Measurements from ENCODE around the gene LRPPRC. TPM values are rescaled to one million over a fixed set of nuclear protein-coding genes. Genes with fewer than 3 reads are reported as not detected.
"Not testable (repeated sequence)": the region's sequence is repeated elsewhere in the genome, so short reads cannot be mapped to it uniquely, and the experiment has no call there.

Gene LRPPRC
- total RNA-seq, 1 donor from 2014 or later: 214 TPM

DNA sequence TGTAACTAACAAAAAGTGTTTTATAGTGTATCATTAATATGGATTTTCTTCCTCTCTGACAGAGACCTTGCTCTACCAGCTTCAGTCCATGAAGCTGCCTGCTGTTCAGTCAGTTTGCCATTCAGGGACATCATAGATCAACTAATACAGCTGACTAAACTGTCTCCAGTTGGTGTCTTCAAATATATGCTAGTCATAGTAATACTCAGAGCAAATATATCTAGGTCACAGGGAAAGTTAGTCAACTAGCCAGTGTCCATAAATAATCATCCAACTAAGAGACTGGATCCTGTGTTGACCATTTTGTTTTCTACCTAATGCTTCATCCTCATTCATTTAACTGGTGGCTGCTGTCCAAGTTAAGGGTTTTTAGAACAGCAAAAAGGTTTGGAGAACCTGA, 38.2 kb upstream of the LRPPRC start:
- H4K20me1 ChIP-seq (ENCODE audit: low read depth): no peaks in the 10 kb centered on the region
- Mint-ChIP-seq H3K4me3 (no peak overlapping the region), H3K27ac (no peak overlapping the region), H3K9me3 (no peaks in the 10 kb centered on the region), H3K4me1 (peaks cover 23% of the 10 kb centered on the region), H3K36me3 (no peaks in the 10 kb centered on the region), H3K27me3 (ENCODE audit: insufficient read depth, low read depth) (peaks cover 2% of the 10 kb centered on the region)
- H3F3A ChIP-seq (ENCODE audit: low read depth): peaks cover 14% of the 10 kb centered on the region
- no peak for TF ChIP-seq EZH2 (IDR thresholded peaks at IDR 0.05)
- TF ChIP-seq EZH2phosphoT487 (IDR thresholded peaks at IDR 0.05): no peak
- TF ChIP-seq, protein P1, sequence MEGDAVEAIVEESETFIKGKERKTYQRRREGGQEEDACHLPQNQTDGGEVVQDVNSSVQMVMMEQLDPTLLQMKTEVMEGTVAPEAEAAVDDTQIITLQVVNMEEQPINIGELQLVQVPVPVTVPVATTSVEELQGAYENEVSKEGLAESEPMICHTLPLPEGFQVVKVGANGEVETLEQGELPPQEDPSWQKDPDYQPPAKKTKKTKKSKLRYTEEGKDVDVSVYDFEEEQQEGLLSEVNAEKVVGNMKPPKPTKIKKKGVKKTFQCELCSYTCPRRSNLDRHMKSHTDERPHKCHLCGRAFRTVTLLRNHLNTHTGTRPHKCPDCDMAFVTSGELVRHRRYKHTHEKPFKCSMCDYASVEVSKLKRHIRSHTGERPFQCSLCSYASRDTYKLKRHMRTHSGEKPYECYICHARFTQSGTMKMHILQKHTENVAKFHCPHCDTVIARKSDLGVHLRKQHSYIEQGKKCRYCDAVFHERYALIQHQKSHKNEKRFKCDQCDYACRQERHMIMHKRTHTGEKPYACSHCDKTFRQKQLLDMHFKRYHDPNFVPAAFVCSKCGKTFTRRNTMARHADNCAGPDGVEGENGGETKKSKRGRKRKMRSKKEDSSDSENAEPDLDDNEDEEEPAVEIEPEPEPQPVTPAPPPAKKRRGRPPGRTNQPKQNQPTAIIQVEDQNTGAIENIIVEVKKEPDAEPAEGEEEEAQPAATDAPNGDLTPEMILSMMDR (IDR thresholded peaks at IDR 0.05): no peak
- DNase-seq (ENCODE audit: low spot score): no peak
- no peaks in the 10 kb centered on the region for H3K79me2 ChIP-seq (ENCODE audit: low read depth)
- H3K36me3 ChIP-seq: no peaks in the 10 kb centered on the region
- H3K4me3 ChIP-seq: no peak overlapping the region
- H3K9ac ChIP-seq: no peak overlapping the region
- no peak overlapping the region for H2AFZ ChIP-seq (replicated peaks)
- H3K9me3 ChIP-seq (ENCODE audit: low read depth): no peaks in the 10 kb centered on the region
- H3K4me2 ChIP-seq: no peak overlapping the region
- peaks cover 20% of the 10 kb centered on the region for H3K4me1 ChIP-seq
- no peak overlapping the region for H3K27ac ChIP-seq
- no peaks in the 10 kb centered on the region for H3K27me3 ChIP-seq

DNA sequence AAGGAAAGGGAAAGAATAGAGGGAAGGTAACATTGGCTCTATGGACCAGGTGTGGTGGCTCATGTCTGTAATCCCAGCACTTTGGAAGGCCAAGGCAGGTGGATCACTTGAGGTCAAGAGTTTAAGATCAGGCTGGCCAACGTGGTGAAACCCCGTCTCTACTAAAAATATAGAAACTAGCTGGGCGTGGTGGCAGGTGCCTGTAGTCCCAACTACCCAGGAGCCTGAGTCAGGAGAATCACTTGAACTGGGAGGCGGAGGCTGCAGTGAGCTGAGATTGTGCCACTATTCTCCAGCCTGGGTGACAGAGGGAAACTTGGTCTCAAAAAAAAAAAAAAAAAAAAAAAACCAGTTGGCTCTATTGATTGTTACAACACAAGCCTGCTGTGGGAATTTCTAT, 31.3 kb upstream of the LRPPRC start:
- not testable (repeated sequence) for DNase-seq (ENCODE audit: low spot score); H3K4me1 ChIP-seq; H3K27ac Mint-ChIP-seq; H3K4me1 Mint-ChIP-seq; H3K27me3 Mint-ChIP-seq (ENCODE audit: insufficient read depth, low read depth); H3K36me3 ChIP-seq; H3K27ac ChIP-seq; H3K4me2 ChIP-seq; H3K4me3 Mint-ChIP-seq; H3K79me2 ChIP-seq (ENCODE audit: low read depth); H4K20me1 ChIP-seq (ENCODE audit: low read depth); H3K9me3 Mint-ChIP-seq; H3K9ac ChIP-seq; H3K9me3 ChIP-seq (ENCODE audit: low read depth); H3K36me3 Mint-ChIP-seq; H3K4me3 ChIP-seq; H3F3A ChIP-seq (ENCODE audit: low read depth); H3K27me3 ChIP-seq; H2AFZ ChIP-seq (replicated peaks)

DNA sequence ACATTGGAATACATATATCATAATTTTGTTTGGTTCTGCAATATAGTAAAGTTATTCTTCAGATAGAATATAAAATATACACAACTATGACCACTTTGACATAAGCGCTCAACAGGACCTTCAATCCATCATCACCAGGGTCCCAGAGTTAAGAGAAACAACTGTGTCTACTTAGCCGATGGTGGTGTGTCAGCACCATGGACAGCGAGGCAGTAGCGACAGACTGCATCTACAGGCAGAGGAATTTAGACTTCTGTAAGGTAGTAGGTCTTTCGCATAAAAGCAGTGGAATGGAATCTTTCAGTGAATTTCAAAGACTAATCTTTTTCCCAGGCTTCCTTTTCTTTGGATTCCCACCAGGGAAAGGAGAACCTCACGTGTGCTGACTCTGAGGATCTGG, 20.5 kb upstream of the LRPPRC start:
- no peaks in the 10 kb centered on the region for H3K27me3 ChIP-seq
- H3K79me2 ChIP-seq (ENCODE audit: low read depth): no peaks in the 10 kb centered on the region
- no peak overlapping the region for H3K27ac ChIP-seq
- H3K27ac Mint-ChIP-seq: no peak overlapping the region
- H3F3A ChIP-seq (ENCODE audit: low read depth): no peaks in the 10 kb centered on the region
- no peaks in the 10 kb centered on the region for H3K36me3 Mint-ChIP-seq
- no peaks in the 10 kb centered on the region for H3K9me3 ChIP-seq (ENCODE audit: low read depth)
- no peaks in the 10 kb centered on the region for H3K4me1 ChIP-seq
- no peak for TF ChIP-seq EZH2 (IDR thresholded peaks at IDR 0.05)
- no peak for TF ChIP-seq EZH2phosphoT487 (IDR thresholded peaks at IDR 0.05)
- no peak overlapping the region for H2AFZ ChIP-seq (replicated peaks)
- H3K9me3 Mint-ChIP-seq: no peaks in the 10 kb centered on the region
- H3K4me3 ChIP-seq: no peak overlapping the region
- H3K27me3 Mint-ChIP-seq (ENCODE audit: insufficient read depth, low read depth): peaks cover 2% of the 10 kb centered on the region
- H3K36me3 ChIP-seq: no peaks in the 10 kb centered on the region
- H3K4me3 Mint-ChIP-seq: no peak overlapping the region
- peak; percentile 84 for DNase-seq (ENCODE audit: low spot score)
- no peak overlapping the region for H3K4me2 ChIP-seq
- no peaks in the 10 kb centered on the region for H4K20me1 ChIP-seq (ENCODE audit: low read depth)
- no peaks in the 10 kb centered on the region for H3K4me1 Mint-ChIP-seq
- no peak overlapping the region for H3K9ac ChIP-seq

DNA sequence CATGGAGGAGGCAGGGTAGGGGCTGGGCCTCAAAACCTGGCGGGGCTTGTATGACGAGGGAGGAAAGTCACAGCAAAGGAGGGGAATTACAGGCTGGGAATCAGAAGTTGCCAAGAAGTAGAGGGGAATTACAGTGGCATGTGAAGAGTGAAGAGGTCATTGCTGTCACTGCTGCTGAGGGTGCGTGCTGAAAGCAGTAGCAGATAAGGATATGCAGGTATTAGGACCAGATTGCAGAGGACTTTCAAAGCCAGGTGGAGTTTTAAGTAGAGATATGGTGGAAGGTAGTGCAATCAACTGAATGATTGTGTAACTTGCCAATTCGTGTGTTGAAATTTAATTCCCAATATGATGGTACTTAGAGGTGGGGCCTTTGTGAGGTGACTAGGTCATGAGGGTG, 19.4 kb upstream of the LRPPRC start:
- no peaks in the 10 kb centered on the region for H3K79me2 ChIP-seq (ENCODE audit: low read depth)
- H3K9me3 ChIP-seq (ENCODE audit: low read depth): no peaks in the 10 kb centered on the region
- Mint-ChIP-seq H3K36me3 (no peaks in the 10 kb centered on the region), H3K9me3 (no peaks in the 10 kb centered on the region), H3K27me3 (ENCODE audit: insufficient read depth, low read depth) (peaks cover 2% of the 10 kb centered on the region), H3K4me1 (no peaks in the 10 kb centered on the region), H3K4me3 (no peak overlapping the region), H3K27ac (no peak overlapping the region)
- no peak for DNase-seq (ENCODE audit: low spot score)
- H3K4me3 ChIP-seq: no peak overlapping the region
- no peak overlapping the region for H3K27ac ChIP-seq
- no peaks in the 10 kb centered on the region for H4K20me1 ChIP-seq (ENCODE audit: low read depth)
- H3K36me3 ChIP-seq: no peaks in the 10 kb centered on the region
- H2AFZ ChIP-seq (replicated peaks): no peak overlapping the region
- H3F3A ChIP-seq (ENCODE audit: low read depth): no peaks in the 10 kb centered on the region
- H3K27me3 ChIP-seq: no peaks in the 10 kb centered on the region
- H3K4me2 ChIP-seq: no peak overlapping the region
- no peak overlapping the region for H3K9ac ChIP-seq
- TF ChIP-seq EZH2 (IDR thresholded peaks at IDR 0.05) (no peak), EZH2phosphoT487 (IDR thresholded peaks at IDR 0.05) (no peak)
- TF ChIP-seq, protein P1 (IDR thresholded peaks at IDR 0.05): no peak
- H3K4me1 ChIP-seq: no peaks in the 10 kb centered on the region

DNA sequence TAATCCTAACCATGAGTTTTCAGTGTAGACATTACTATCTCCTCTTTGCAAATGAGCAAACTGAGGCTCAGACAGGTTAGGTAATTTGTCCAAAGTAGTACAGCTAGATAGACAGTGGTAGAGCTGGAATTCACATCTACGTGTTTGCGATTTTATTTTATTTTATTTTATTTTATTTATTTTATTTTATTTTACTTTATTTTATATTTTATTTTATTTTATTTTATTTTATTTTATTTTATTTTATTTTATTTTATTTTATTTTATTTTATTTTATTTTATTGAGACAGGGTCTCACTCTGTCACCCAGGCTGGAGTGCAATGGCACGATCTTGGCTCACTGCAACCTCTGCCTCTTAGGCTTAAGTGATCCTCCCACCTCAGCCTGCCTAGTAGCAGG, 17.4 kb upstream of the LRPPRC start:
- H3K4me1 Mint-ChIP-seq; H3K27me3 Mint-ChIP-seq (ENCODE audit: insufficient read depth, low read depth); H4K20me1 ChIP-seq (ENCODE audit: low read depth); H3K27me3 ChIP-seq; H2AFZ ChIP-seq (replicated peaks); H3K27ac Mint-ChIP-seq; H3K4me3 Mint-ChIP-seq; H3K36me3 Mint-ChIP-seq; H3K9me3 Mint-ChIP-seq; H3K4me1 ChIP-seq; H3K9me3 ChIP-seq (ENCODE audit: low read depth); H3F3A ChIP-seq (ENCODE audit: low read depth); H3K27ac ChIP-seq; DNase-seq (ENCODE audit: low spot score); H3K4me2 ChIP-seq; H3K9ac ChIP-seq; H3K79me2 ChIP-seq (ENCODE audit: low read depth); H3K4me3 ChIP-seq; H3K36me3 ChIP-seq: not testable (repeated sequence)

Measured in neural progenitor cell (in vitro differentiated cells).